CD4-positive, alpha-beta memory T cell (primary cell): ENCODE results near the gene STKLD1. TPM values are rescaled to one million over a fixed set of nuclear protein-coding genes. Genes with fewer than 3 reads are reported as not detected.
"Not testable (repeated sequence)": the region's sequence is repeated elsewhere in the genome, so short reads cannot be mapped to it uniquely, and the experiment has no call there.

Source experiments
- CTCF ChIA-PET: fragments of 350-600 bp; sonication (Branson Sonifier 250); formaldehyde crosslinking; loops from one replicate; lab custom pipeline; 2021; ENCODE audit warnings: inconsistent platforms; ENCODE audit not compliant: partially characterized antibody; lab: Charles Lee
- POLR2A ChIA-PET: fragments of 350-600 bp; sonication (Branson Sonifier 250); formaldehyde crosslinking; loops from one replicate; lab custom pipeline; 2021; ENCODE audit not compliant: partially characterized antibody; lab: Charles Lee
- DNase-seq, 5 donors: peaks; one replicate each; pipeline versions ENCODE4 v3.0.0 to v3.0.0-alpha.2; 2020 to 2022; ENCODE audit warnings: mixed read lengths in 1 of 5
- H3K27ac ChIP-seq: one replicate; pipeline ENCODE4 v1.7.0; 2013; ENCODE audit warnings: low read depth, low read length
- H3K27me3 ChIP-seq: 2 replicates; pipeline ENCODE4 v1.7.0; 2013; ENCODE audit warnings: mild to moderate bottlenecking, low read length, moderate library complexity; ENCODE audit not compliant: insufficient read depth
- H3K36me3 ChIP-seq: 2 replicates; pipeline ENCODE4 v1.7.0; 2013; ENCODE audit warnings: mild to moderate bottlenecking, low read length, moderate library complexity; ENCODE audit not compliant: insufficient read depth
- H3K4me1 ChIP-seq: 2 replicates; pipeline ENCODE4 v1.7.0; 2013; ENCODE audit warnings: mild to moderate bottlenecking, low read length, moderate library complexity; ENCODE audit not compliant: insufficient read depth
- H3K4me3 ChIP-seq, 2 donors: one replicate each; pipeline ENCODE4 v1.7.0; 2013; ENCODE audit warnings: low read length in 2 of 2, mild to moderate bottlenecking in 1 of 2
- H3K9me3 ChIP-seq, 2 donors: one replicate each; pipeline ENCODE4 v1.7.0; 2013; ENCODE audit warnings: low read length in 2 of 2, control low read depth in 1 of 2; ENCODE audit not compliant: control insufficient read depth in 1 of 2
- H3K27ac Mint-ChIP-seq, 7 donors: one replicate each; pipeline ENCODE4 v1.8.0; 2020 to 2021; ENCODE audit warnings: mixed read lengths in 7 of 7, mild to moderate bottlenecking in 6 of 7, inconsistent platforms in 3 of 7, moderate library complexity in 3 of 7
- H3K27me3 Mint-ChIP-seq, 2 donors: one replicate each; pipeline ENCODE4 v1.8.0; 2020 to 2021; ENCODE audit warnings: mixed read lengths in 2 of 2
- H3K36me3 Mint-ChIP-seq, 2 donors: one replicate each; pipeline ENCODE4 v1.8.0; 2020 to 2021; ENCODE audit warnings: mixed read lengths in 2 of 2, inconsistent platforms in 1 of 2, mild to moderate bottlenecking in 1 of 2
- H3K4me1 Mint-ChIP-seq, 4 donors: one replicate each; pipeline ENCODE4 v1.8.0; 2020 to 2021; ENCODE audit warnings: mixed read lengths in 4 of 4, mild to moderate bottlenecking in 1 of 4
- H3K4me3 Mint-ChIP-seq, 8 donors: one replicate each; pipeline ENCODE4 v1.8.0; 2020 to 2021; ENCODE audit warnings: mixed read lengths in 8 of 8, mild to moderate bottlenecking in 7 of 8, moderate library complexity in 6 of 8, inconsistent platforms in 3 of 8
- H3K9me3 Mint-ChIP-seq, 8 donors: one replicate each; pipeline ENCODE4 v1.8.0; 2020 to 2021; ENCODE audit warnings: mixed read lengths in 8 of 8, mild to moderate bottlenecking in 5 of 8, inconsistent platforms in 3 of 8, moderate library complexity in 1 of 8
- intact Hi-C: fragments of 100-400 bp; cut with micrococcal nuclease; formaldehyde crosslinking; loops from one replicate; pipeline ENCODE4 v1.15.1; 2023
- polyA plus RNA-seq, 2 donors: library from polyadenylated mRNA; unstranded; fragments of 300-500 nt; fragmentation: Illumina TruSeq; gene quantifications; one replicate each; pipeline ENCODE4 v1.2.3, GENCODE V29; 2021
- total RNA-seq, 2 experiments: library from RNA; stranded (reverse); gene quantifications; one replicate each; pipeline ENCODE4 v1.2.3, GENCODE V29; 2021

Gene STKLD1
- total RNA-seq: 1 to 10 TPM; 1.4 to 2.1 TPM
- polyA plus RNA-seq: 1 to 10 TPM in 1 of 2 donors, not detected in 1; 1.5 TPM

DNA sequence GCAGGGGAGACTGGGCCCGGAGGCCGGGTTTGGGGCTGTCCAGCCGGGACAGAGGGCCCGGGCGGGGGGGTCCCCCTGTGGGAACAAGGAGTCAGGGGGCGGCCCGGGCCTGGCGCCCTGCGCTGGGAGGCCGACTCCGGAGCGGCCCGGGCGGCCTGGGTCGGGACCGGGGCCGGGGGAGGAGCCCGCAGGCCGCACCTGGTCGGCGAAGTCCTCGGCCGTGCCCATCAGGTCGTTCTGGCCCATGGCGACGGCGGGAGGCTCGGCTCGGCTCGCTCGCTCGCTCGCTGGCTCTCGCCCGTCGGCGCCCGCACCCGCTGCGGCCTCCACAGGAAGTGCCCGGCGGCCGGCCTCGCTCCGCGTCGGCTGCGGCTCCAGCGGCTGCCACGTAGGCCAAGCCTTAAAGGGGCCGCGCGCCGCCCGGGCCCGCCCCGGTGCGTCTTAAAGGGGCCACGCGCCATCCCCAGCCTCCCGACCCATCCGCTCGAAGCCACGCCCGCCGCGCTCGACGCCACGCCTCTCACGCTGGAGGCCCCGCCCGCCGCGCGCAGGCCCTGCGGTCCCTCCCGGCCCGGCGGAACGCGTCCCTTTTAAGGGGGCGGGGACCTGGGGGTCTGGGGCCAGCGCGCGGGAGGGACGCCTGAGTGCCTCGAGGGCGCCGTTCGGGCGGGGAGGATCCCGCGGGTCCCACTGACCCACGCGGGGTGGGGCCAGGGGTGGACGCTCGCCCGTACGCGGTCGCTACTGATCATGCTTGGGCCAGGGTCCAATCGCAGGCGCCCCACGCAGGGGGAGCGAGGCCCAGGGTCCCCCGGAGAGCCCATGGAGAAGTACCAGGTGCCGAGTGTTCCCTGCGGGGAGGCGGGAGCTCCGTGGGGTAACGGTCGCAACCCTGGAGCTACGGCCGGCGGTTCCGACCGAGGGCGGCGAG lies at the start of gene STKLD1, which contains the start of gene SURF4:
STKLD1 (plus strand) TSS at position 643 of the 931 bp plus-strand sequence; CDS start at position 751, 108 bp downstream.
SURF4 (minus strand) TSS at position 337 of the 931 bp plus-strand sequence; CDS start at position 246, 91 bp downstream.
- H3K4me1 Mint-ChIP-seq: peaks cover 27 to 40% (median 35%) of the 10 kb centered on the region in 4 donors
- peak within 1 kb of the TSS; percentile 59 to 72 for H3K4me3 ChIP-seq
- H3K27ac ChIP-seq: peak within 1 kb of the TSS; percentile 89
- peaks cover 0 to 17% of the 10 kb centered on the region in 2 donors for H3K36me3 Mint-ChIP-seq
- ChIA-PET CTCF (interaction anchor here (0.6 to 5.5 kb wide), 4 partner anchors 18 to 190 kb away, joined by 3 to 51 read pairs (median 4); partner anchors contain the start of genes SURF1 and SURF2), POLR2A (interaction anchor here (0.8 to 18.7 kb wide), 8 partner anchors 9 to 103 kb away, joined by 3 to 437 read pairs (median 4); partner anchors contain the start of genes MED22, RPL7A, SLC2A6 and SURF1)
- H3K27ac Mint-ChIP-seq: peak within 1 kb of the TSS; percentile 82 to 98 (median 96)
- DNase-seq: peak; percentile 89 to 95 (median 92)
- no peaks in the 10 kb centered on the region for H3K9me3 ChIP-seq
- intact Hi-C loops: loop anchor here (1.0 kb wide), 4 partner anchors 20 to 42 kb away; partner anchors contain the start of genes MED22, REXO4, RPL7A and SURF1
- H3K36me3 ChIP-seq: peaks cover 4% of the 10 kb centered on the region
- peaks cover 45% of the 10 kb centered on the region for H3K4me1 ChIP-seq
- no peaks in the 10 kb centered on the region for H3K9me3 Mint-ChIP-seq
- H3K27me3 Mint-ChIP-seq: no peaks in the 10 kb centered on the region
- no peaks in the 10 kb centered on the region for H3K27me3 ChIP-seq
- H3K4me3 Mint-ChIP-seq: peak within 1 kb of the TSS; percentile 89 to 97 (median 92)

DNA sequence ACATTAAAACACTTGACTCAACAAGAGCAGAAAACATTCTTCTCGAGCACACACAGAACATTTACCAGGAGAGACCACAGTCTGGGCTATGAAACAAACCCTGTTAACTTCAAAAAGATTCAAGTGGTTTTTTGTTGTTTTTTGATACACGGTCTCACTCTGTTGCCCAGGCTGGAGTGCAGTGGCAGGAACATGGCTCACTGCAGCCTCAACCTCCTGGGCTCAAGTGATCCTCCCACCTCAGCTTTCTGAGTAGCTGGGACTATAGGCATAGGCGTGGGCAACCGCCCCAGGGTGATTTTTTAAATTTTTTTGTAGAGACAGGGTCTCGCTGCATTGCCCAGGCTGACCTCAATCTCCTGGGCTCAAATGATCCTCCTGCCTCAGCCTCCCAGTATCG lies 49.1 kb upstream of the STKLD1 start:
- H3K4me3 ChIP-seq, H3K27me3 Mint-ChIP-seq, H3K27ac Mint-ChIP-seq, intact Hi-C loops, H3K27me3 ChIP-seq, H3K4me1 ChIP-seq, H3K9me3 Mint-ChIP-seq, DNase-seq, H3K9me3 ChIP-seq, H3K27ac ChIP-seq, POLR2A ChIA-PET, CTCF ChIA-PET, H3K4me3 Mint-ChIP-seq: not testable (repeated sequence)
- H3K36me3 Mint-ChIP-seq: peaks cover 6 to 27% of the 10 kb centered on the region in 2 donors
- H3K4me1 Mint-ChIP-seq: peaks cover 5 to 14% (median 8%) of the 10 kb centered on the region in 4 donors
- peaks cover 11% of the 10 kb centered on the region for H3K36me3 ChIP-seq

DNA sequence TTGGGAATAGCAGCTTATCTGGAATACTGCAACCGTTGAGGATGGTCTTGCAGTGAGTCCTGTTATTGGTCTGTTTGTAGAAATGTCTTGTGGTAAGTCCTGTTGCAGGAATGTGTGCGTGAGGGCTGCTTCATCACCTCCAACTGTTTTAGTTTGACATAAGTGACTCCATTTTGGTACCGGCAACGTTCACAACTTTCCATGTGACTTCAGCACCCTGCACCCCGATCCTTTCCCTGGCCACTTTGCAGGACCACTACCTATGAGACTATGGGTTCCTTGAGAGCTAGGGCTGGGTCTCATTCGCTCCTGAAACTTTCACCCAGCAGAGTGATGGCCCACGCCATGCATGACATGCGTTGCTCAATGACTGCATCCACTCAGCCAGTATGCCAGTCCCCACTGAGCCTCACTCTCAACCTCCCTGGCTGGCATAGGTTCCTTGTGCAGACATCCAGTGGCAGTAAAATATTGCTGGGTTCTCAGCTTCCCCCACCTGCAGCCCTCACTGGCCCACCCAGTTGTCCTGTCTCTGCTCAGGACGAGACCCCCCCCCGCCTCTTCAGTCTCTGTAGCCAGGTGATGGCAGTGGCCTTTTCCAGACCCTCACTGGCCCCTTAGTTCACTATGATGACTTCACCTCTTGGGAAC lies 48.2 kb upstream of the STKLD1 start:
- DNase-seq: no peak
- no peak overlapping the region for H3K27ac ChIP-seq
- H3K4me3 Mint-ChIP-seq: no peak overlapping the region
- H3K27me3 ChIP-seq: no peaks in the 10 kb centered on the region
- peaks cover 6 to 34% of the 10 kb centered on the region in 2 donors for H3K36me3 Mint-ChIP-seq
- H3K4me1 Mint-ChIP-seq: peaks cover 5 to 16% (median 8%) of the 10 kb centered on the region in 4 donors
- H3K27me3 Mint-ChIP-seq: no peaks in the 10 kb centered on the region
- H3K36me3 ChIP-seq: peaks cover 20% of the 10 kb centered on the region
- H3K9me3 ChIP-seq: no peaks in the 10 kb centered on the region
- intact Hi-C loops: no loop called here
- H3K4me1 ChIP-seq: no peaks in the 10 kb centered on the region
- ChIA-PET POLR2A (no interaction called here), CTCF (no interaction called here)
- H3K27ac Mint-ChIP-seq: peak overlapping the region in 1 of 7 donors; percentile 25
- H3K9me3 Mint-ChIP-seq: peaks cover 0 to 4% (median 0%) of the 10 kb centered on the region in 8 donors
- H3K4me3 ChIP-seq: no peak overlapping the region

DNA sequence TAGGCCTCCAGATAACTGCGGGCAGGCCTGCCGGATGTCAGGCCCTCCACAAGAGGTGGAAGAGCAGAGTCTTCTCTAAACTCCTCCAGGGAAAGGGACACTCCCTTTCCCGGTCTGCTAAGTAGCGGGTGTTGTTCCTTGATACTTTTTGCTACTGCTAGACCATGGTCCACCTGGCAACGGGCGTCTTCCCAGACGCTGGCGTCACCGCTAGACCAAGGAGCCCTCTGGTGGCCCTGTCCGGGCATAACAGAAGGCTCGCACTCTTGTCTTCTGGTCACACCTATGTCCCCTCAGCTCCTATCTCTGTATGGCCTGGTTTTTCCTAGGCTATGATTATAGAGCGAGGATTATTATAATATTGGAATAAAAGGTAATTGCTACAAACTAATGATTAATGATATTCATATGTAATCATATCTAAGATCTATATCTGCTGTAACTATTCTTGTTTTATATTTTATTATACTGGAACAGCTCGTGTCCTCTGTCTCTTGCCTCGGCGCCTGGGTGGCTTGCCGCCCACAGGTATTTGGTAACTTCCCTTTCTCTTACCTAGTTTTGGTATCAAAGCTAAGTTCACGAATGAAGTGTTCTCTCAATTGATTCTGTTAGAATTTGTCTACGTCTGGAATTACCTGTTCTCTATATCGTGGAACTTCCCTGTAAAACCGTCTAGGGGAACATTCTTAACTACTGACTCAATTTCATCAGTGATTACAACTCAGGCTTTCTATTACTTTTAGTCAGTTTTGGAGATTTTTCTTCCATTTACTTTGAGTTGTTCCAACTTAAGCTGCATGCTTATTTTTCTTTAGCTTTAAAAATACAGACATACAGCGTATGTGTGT lies 46.6 kb upstream of the STKLD1 start:
- H3K4me3 Mint-ChIP-seq, H3K27ac ChIP-seq, DNase-seq, H3K4me3 ChIP-seq, H3K27me3 ChIP-seq, intact Hi-C loops, H3K9me3 ChIP-seq, H3K9me3 Mint-ChIP-seq, H3K27me3 Mint-ChIP-seq, H3K4me1 ChIP-seq: not testable (repeated sequence)
- H3K36me3 Mint-ChIP-seq: peaks cover 13 to 44% of the 10 kb centered on the region in 2 donors
- ChIA-PET POLR2A (interaction anchor here (1.1 to 2.1 kb wide), 2 partner anchors 19 to 41 kb away, joined by 6 to 8 read pairs; partner anchors contain the start of genes MED22 and RPL7A), CTCF (interaction anchor here (1.1 to 3.0 kb wide), 6 partner anchors 19 to 660 kb away, joined by 3 to 15 read pairs (median 4); partner anchors contain the start of genes DDX31, GTF3C4, MED22 and RPL7A)
- peaks cover 5 to 31% (median 9%) of the 10 kb centered on the region in 4 donors for H3K4me1 Mint-ChIP-seq
- peaks cover 36% of the 10 kb centered on the region for H3K36me3 ChIP-seq
- peak overlapping the region in 1 of 7 donors; percentile 72 for H3K27ac Mint-ChIP-seq

DNA sequence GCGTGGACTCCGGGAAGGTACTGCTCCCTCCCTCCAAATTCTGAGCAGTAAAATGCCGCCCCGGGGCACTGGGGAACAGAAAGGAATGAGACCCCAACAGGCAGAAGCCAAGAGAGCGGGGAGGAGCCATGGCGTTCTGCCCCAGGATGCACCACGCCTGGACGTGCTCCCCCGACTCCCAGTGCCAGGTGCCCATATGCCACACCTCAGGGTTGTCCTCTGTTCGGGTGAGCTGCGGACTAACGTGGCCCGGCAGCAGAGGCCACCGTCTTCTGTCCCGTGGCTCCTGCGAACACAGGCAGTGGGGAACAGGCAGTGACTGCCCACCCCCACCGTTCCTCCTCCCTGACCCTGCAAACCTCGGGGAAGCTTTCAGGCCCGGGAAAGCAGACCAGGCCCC lies 44.9 kb upstream of the STKLD1 start:
- DNase-seq: no peak
- peak overlapping the region in 1 of 7 donors; percentile 4 for H3K27ac Mint-ChIP-seq

More for the DNA sequence above, 44.9 kb upstream of the STKLD1 start:
- ChIA-PET POLR2A (no interaction called here), CTCF (interaction anchor here (2.8 to 3.0 kb wide), 2 partner anchors 41 to 145 kb away, joined by 10 to 15 read pairs; no protein-coding TSS in a partner anchor)
- no peaks in the 10 kb centered on the region for H3K27me3 Mint-ChIP-seq
- peaks cover 19% of the 10 kb centered on the region for H3K4me1 ChIP-seq
- no peaks in the 10 kb centered on the region for H3K9me3 ChIP-seq
- intact Hi-C loops: no loop called here
- peaks cover 0 to 4% (median 0%) of the 10 kb centered on the region in 8 donors for H3K9me3 Mint-ChIP-seq
- H3K27me3 ChIP-seq: no peaks in the 10 kb centered on the region
- peaks cover 13 to 50% of the 10 kb centered on the region in 2 donors for H3K36me3 Mint-ChIP-seq
- peaks cover 11 to 48% (median 16%) of the 10 kb centered on the region in 4 donors for H3K4me1 Mint-ChIP-seq
- no peak overlapping the region for H3K27ac ChIP-seq
- no peak overlapping the region for H3K4me3 Mint-ChIP-seq
- H3K4me3 ChIP-seq: no peak overlapping the region
- H3K36me3 ChIP-seq: peaks cover 38% of the 10 kb centered on the region
